Measurements from ENCODE around the gene PINK1. TPM values are rescaled to one million over a fixed set of nuclear protein-coding genes. Genes with fewer than 3 reads are reported as not detected.
"Not testable (repeated sequence)": the region's sequence is repeated elsewhere in the genome, so short reads cannot be mapped to it uniquely, and the experiment has no call there.

PINK1 gene
- total RNA-seq, 1 donor from 2014 or later = 38.1 TPM

DNA sequence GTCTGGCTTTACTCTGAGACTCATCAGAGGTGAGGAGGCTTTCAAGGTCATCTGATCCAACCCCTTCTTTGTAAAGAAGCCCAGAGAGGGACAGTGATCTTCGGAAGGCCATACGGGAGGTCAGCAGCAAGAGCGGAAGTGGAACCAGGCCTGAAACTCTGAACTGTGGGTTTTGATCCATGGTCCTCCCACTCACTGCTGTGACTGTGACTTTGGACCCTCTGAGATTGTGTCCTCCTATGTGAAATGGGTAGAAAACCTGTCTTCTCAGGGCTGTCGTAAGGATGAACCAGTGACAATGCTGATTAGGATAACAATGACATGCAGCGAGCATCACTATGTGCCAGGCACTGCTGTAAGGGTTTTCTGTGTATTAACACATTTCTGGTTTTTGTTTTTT, 37.7 kb downstream of the PINK1 start:
- Mint-ChIP-seq H3K4me3 (no peak overlapping the region), H3K4me1 (no peaks in the 10 kb centered on the region), H3K36me3 (no peaks in the 10 kb centered on the region)

DNA sequence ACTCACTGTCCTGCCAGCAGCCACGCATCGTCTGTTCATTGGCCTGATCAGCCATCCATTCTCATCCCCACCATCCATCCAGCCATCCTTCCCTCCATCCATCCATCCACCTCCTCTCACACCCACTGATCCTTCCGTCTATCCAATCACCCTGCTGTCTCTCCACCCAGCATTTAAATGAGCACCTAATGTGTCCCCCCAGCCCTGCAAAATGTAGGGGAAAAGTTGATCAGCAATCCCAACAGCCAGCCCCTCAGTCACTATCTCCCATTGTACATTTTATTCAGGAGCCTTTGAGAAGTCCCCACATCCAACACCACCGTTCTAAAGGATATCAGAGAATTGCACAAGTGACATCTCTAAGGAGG, 39.0 kb downstream of the PINK1 start:
- TF ChIP-seq, protein P1, sequence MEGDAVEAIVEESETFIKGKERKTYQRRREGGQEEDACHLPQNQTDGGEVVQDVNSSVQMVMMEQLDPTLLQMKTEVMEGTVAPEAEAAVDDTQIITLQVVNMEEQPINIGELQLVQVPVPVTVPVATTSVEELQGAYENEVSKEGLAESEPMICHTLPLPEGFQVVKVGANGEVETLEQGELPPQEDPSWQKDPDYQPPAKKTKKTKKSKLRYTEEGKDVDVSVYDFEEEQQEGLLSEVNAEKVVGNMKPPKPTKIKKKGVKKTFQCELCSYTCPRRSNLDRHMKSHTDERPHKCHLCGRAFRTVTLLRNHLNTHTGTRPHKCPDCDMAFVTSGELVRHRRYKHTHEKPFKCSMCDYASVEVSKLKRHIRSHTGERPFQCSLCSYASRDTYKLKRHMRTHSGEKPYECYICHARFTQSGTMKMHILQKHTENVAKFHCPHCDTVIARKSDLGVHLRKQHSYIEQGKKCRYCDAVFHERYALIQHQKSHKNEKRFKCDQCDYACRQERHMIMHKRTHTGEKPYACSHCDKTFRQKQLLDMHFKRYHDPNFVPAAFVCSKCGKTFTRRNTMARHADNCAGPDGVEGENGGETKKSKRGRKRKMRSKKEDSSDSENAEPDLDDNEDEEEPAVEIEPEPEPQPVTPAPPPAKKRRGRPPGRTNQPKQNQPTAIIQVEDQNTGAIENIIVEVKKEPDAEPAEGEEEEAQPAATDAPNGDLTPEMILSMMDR (IDR thresholded peaks at IDR 0.05; ENCODE audit: unreplicated experiment) = no peak
- H3K27ac Mint-ChIP-seq = no peak overlapping the region
- H3K4me3 Mint-ChIP-seq = no peak overlapping the region

More for the DNA sequence above, 37.7 kb downstream of the PINK1 start:
- H3K9me3 Mint-ChIP-seq = no peaks in the 10 kb centered on the region
- TF ChIP-seq, protein P1 (IDR thresholded peaks at IDR 0.05; ENCODE audit: unreplicated experiment) = no peak
- peaks cover 10% of the 10 kb centered on the region for H3K27me3 Mint-ChIP-seq (ENCODE audit: low read depth)
- H3K27ac Mint-ChIP-seq = no peak overlapping the region
- no peak for DNase-seq (ENCODE audit: low spot score in 2 of 2, unreplicated experiment in 2 of 2)

DNA sequence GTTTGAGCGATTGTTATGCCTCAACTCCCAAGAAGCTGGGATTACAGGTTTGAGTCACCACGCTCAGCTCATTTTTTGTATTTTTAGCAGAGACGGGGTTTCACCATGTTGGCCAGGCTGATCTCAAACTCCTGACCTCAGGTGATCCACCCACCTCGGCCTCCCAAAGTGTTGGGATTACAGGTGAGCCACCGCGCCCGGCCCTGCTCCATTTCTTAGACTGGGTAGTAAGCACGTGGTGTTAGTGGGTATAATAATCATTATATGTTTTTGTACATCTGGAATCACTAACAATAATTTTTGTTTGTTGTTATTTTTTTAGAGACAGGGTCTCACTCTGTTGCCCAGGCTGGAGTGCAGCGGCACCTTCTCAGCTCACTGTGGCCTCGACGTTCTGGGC, 40.4 kb downstream of the PINK1 start:
- not testable (repeated sequence) for H3K27ac Mint-ChIP-seq; H3K4me1 Mint-ChIP-seq; H3K9me3 Mint-ChIP-seq; H3K36me3 Mint-ChIP-seq; DNase-seq (ENCODE audit: low spot score in 2 of 2, unreplicated experiment in 2 of 2); H3K4me3 Mint-ChIP-seq
- peaks cover 17% of the 10 kb centered on the region for H3K27me3 Mint-ChIP-seq (ENCODE audit: low read depth)

More for the DNA sequence above, 39.0 kb downstream of the PINK1 start:
- no peaks in the 10 kb centered on the region for H3K9me3 Mint-ChIP-seq
- no peaks in the 10 kb centered on the region for H3K4me1 Mint-ChIP-seq
- H3K27me3 Mint-ChIP-seq (ENCODE audit: low read depth) = peaks cover 11% of the 10 kb centered on the region
- H3K36me3 Mint-ChIP-seq = no peaks in the 10 kb centered on the region
- no peak for DNase-seq (ENCODE audit: low spot score in 2 of 2, unreplicated experiment in 2 of 2)

DNA sequence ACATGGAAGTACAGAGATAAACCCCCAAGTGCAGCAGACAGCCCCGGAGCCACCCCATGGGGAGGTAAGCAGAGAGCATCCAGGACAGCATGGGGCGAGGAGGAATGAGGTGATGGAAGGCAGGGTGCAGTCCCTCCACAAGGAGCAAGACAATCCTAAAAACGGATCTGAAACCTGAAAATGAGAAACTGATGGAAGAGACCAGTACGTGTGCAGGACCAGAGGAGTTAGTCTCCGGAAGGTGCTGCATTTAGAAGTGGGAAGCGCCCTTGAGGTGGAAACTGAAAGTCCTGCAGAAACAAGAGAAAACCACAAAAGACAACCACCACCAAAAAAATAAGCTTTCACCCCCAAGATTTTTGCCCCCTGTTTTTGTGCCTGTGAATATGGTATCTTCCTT, 45.3 kb downstream of the PINK1 start:
- Mint-ChIP-seq H3K27me3 (ENCODE audit: low read depth) (peaks cover 13% of the 10 kb centered on the region), H3K9me3 (no peaks in the 10 kb centered on the region), H3K27ac (no peak overlapping the region), H3K4me3 (no peak overlapping the region), H3K4me1 (no peaks in the 10 kb centered on the region), H3K36me3 (no peaks in the 10 kb centered on the region)
- DNase-seq (ENCODE audit: low spot score in 2 of 2, unreplicated experiment in 2 of 2) = no peak
- TF ChIP-seq, protein P1 (IDR thresholded peaks at IDR 0.05; ENCODE audit: unreplicated experiment) = no peak

DNA sequence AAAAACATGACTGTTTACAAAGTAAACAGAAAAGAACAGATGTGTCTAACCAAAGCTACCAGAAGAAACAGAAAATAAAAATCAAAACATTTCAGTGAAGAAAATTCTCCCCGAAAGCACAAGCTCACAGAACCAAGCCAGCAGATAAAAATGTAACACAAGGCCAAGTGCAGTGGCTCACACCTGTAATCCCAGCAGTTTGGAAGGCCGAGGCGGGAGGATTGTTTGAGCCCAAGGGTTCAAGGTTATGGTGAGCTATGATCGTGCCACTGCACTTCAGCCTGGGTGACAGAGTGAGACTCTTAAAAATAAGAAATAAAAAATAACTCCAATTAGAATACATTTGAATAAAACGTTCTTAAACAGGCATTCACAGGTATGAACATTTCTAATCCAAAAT, 47.0 kb downstream of the PINK1 start:
- TF ChIP-seq, protein P1 (IDR thresholded peaks at IDR 0.05; ENCODE audit: unreplicated experiment) = no peak
- H3K36me3 Mint-ChIP-seq = no peaks in the 10 kb centered on the region
- H3K9me3 Mint-ChIP-seq = no peaks in the 10 kb centered on the region
- peaks cover 13% of the 10 kb centered on the region for H3K27me3 Mint-ChIP-seq (ENCODE audit: low read depth)
- H3K4me3 Mint-ChIP-seq = no peak overlapping the region
- no peak for DNase-seq (ENCODE audit: low spot score in 2 of 2, unreplicated experiment in 2 of 2)
- no peaks in the 10 kb centered on the region for H3K4me1 Mint-ChIP-seq
- H3K27ac Mint-ChIP-seq = no peak overlapping the region

DNA sequence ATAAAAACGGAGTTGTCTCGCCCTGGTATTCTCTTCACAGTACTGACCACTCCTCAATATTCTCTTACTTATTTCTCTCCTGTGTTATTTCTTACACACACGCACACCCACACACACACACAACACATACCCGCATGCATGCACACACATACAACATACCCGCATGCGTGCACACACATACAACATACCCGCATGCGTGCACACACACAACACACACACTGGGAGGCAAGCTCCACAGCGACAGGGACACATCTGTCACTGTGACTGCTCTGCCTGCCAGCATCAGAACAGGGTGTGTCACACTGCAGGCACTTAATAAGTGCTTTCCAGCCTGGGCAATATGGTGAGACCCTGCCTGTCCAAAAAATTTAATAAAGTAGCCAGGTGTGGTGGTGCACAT, 48.7 kb downstream of the PINK1 start:
- no peaks in the 10 kb centered on the region for H3K4me1 Mint-ChIP-seq
- H3K4me3 Mint-ChIP-seq = no peak overlapping the region

More for the DNA sequence above, 48.7 kb downstream of the PINK1 start:
- Mint-ChIP-seq H3K36me3 (no peaks in the 10 kb centered on the region), H3K9me3 (no peaks in the 10 kb centered on the region), H3K27ac (no peak overlapping the region), H3K27me3 (ENCODE audit: low read depth) (peaks cover 9% of the 10 kb centered on the region)
- no peak for DNase-seq (ENCODE audit: low spot score in 2 of 2, unreplicated experiment in 2 of 2)
- TF ChIP-seq, protein P1 (IDR thresholded peaks at IDR 0.05; ENCODE audit: unreplicated experiment) = no peak
